Osteoblast (primary cell): Measurements from ENCODE around the gene ZNF506. TPM values are rescaled to one million over a fixed set of nuclear protein-coding genes. Genes with fewer than 3 reads are reported as not detected.
"Not testable (repeated sequence)": the region's sequence is repeated elsewhere in the genome, so short reads cannot be mapped to it uniquely, and the experiment has no call there.

Experiments used
- DNase-seq: peaks from one replicate; pipeline ENCODE4 v3.0.0; 2011; ENCODE audit warnings: low spot score, mixed read lengths; ENCODE audit not compliant: insufficient read length; ENCODE audit errors: missing footprints
- H2AFZ ChIP-seq: 2 replicates; pipeline ENCODE4 v1.6.0; 2011; ENCODE audit warnings: mild to moderate bottlenecking, low read length
- H3K27ac ChIP-seq: 2 replicates; pipeline ENCODE4 v1.5.1; 2011; ENCODE audit warnings: mild to moderate bottlenecking, low read depth, low read length, moderate library complexity
- H3K27me3 ChIP-seq: 2 replicates; pipeline ENCODE4 v1.6.0; 2012; ENCODE audit warnings: mild to moderate bottlenecking, control low read depth, inconsistent platforms, low read length, moderate library complexity; ENCODE audit not compliant: insufficient read depth
- H3K36me3 ChIP-seq: 2 replicates; pipeline ENCODE4 v1.5.1; 2011; ENCODE audit warnings: mild to moderate bottlenecking, low read length, control low read depth, moderate library complexity; ENCODE audit not compliant: insufficient read depth
- H3K4me1 ChIP-seq: 2 replicates; pipeline ENCODE4 v1.5.1; 2011; ENCODE audit warnings: mild to moderate bottlenecking, low read length, control low read depth, moderate library complexity; ENCODE audit not compliant: insufficient read depth
- H3K4me2 ChIP-seq: 2 replicates; pipeline ENCODE4 v1.6.0; 2011; ENCODE audit warnings: mild to moderate bottlenecking, low read length; ENCODE audit not compliant: insufficient read depth
- H3K4me3 ChIP-seq: fragments of 200-600 bp; sonication (generic); 3 replicates; pipeline ENCODE4 v1.5.1; 2012; ENCODE audit warnings: mild to moderate bottlenecking, low read length, inconsistent platforms; ENCODE audit not compliant: insufficient read depth
- H3K79me2 ChIP-seq: 2 replicates; pipeline ENCODE4 v1.6.0; 2012; ENCODE audit warnings: mild to moderate bottlenecking, low read length, control low read depth, inconsistent platforms; ENCODE audit not compliant: insufficient read depth
- H3K9me3 ChIP-seq: 2 replicates; pipeline ENCODE4 v1.5.1; 2011; ENCODE audit warnings: low read depth, low read length, control low read depth
- H4K20me1 ChIP-seq: 2 replicates; pipeline ENCODE4 v1.6.0; 2012; ENCODE audit warnings: mild to moderate bottlenecking, low read length, control low read depth; ENCODE audit not compliant: insufficient read depth
- CTCF ChIP-seq: IDR thresholded peaks from 2 replicates; pipeline ENCODE4 v1.5.1; 2011; ENCODE audit warnings: mild to moderate bottlenecking, low read depth, low read length, moderate library complexity; ENCODE audit errors: extremely low read depth
- total RNA-seq: library from RNA; depleted of rRNA; stranded (reverse); fragments of >200 nt; gene quantifications from 2 replicates; pipeline ENCODE4 v1.2.3, GENCODE V29; 2012

The ZNF506 gene
- total RNA-seq, 1 donor = 14.8 TPM

DNA sequence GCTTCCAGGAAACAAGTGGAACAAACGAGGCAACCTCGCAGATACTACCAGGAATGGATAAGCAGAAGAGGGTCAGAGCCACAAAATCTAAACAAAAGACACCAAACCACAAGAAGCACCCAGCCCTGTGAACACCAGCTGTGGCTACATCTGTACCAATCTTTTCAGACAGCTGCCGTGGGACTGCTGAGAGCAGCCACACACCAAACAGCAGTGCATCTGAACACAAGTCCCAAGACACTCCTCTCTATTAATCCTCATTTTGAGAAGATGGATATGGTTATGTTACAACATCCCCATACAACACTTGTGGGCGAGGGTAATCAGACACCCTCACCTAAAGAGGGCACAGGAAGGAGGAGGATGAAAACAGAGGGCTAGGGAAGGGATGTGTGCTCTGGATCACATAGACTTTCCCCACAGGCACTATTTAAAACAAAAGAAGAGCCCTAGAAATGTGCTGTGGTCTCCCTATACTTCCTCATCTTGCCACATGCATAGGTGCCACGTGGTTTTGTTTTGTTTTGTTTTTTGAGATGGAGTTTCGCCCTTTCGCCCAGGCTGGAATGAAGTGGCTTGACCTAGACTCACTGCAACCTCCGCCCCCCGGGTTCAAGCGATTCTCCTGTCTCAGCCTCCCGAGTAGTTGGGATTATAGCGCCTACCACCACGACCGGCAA, 47.1 kb downstream of the ZNF506 start:
- Histone ChIP-seq H3K27ac (no peak overlapping the region), H3K4me2 (no peak overlapping the region), H3K4me3 (no peak overlapping the region), H3K36me3 (peaks cover 4% of the 10 kb centered on the region), H2AFZ (no peak overlapping the region), H3K4me1 (peaks cover 16% of the 10 kb centered on the region), H3K27me3 (no peaks in the 10 kb centered on the region), H3K79me2 (peaks cover 19% of the 10 kb centered on the region), H4K20me1 (no peaks in the 10 kb centered on the region), H3K9me3 (no peaks in the 10 kb centered on the region)
- no peak for TF ChIP-seq CTCF
- DNase-seq = no peak

DNA sequence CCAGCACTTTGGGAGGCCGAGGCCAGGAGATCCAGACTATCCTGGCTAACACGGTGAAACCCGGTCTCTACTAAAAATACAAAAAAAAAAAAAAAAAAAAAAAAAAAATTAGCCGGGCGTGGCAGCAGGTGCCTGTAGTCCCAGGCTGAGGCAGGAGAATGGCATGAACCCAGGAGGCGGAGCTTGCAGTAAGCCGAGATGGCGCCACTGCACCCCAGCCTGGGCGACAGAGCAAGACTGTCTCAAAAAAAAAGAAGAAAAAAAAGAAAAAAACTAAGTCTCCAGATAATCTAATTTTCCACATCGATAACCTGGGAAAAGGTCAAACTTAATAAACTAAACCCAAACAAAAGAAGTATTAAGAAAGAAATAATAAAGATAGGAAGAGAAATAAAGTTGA, 49.6 kb downstream of the ZNF506 start:
- not testable (repeated sequence) for H3K4me1 ChIP-seq, H3K79me2 ChIP-seq, DNase-seq, H3K4me2 ChIP-seq, H3K4me3 ChIP-seq, H3K36me3 ChIP-seq, H2AFZ ChIP-seq, H3K9me3 ChIP-seq, H3K27me3 ChIP-seq, H3K27ac ChIP-seq, H4K20me1 ChIP-seq

GRCh38 chr19:19769971-19770370, 51.6 kb downstream of the ZNF506 start:
- not testable (repeated sequence) for H3K27ac ChIP-seq, H3K79me2 ChIP-seq, DNase-seq

DNA sequence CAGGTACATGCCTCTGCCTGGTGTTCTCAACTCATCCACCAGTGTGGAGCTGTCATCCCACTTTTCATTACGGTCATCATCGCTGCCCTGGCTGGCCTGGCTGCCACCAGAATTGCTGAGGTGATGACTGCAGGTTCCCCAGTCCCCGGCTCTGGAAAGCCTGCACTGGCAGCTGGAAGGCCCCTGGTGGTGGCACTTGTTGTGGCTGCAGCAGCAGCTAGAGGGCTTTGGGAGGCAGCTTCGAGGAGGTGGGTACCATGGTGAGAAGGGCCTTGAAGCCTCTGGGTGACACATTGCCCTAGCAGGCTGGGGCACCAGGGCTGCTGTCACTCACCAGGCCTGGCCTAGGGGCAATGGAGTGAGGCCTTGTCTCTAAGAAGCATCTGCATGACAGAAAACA, 63.4 kb downstream of the ZNF506 start:
- Histone ChIP-seq H3K9me3 (no peaks in the 10 kb centered on the region), H3K4me1 (no peaks in the 10 kb centered on the region), H3K4me2 (no peak overlapping the region), H2AFZ (no peak overlapping the region), H3K79me2 (no peaks in the 10 kb centered on the region), H4K20me1 (no peaks in the 10 kb centered on the region), H3K4me3 (no peak overlapping the region), H3K27me3 (no peaks in the 10 kb centered on the region), H3K36me3 (no peaks in the 10 kb centered on the region), H3K27ac (no peak overlapping the region)
- no peak for TF ChIP-seq CTCF
- DNase-seq = peak; percentile 26

More at GRCh38 chr19:19769971-19770370, 51.6 kb downstream of the ZNF506 start:
- H3K4me2 ChIP-seq, H2AFZ ChIP-seq, H3K4me3 ChIP-seq, H4K20me1 ChIP-seq, H3K4me1 ChIP-seq, H3K27me3 ChIP-seq, H3K36me3 ChIP-seq, H3K9me3 ChIP-seq: not testable (repeated sequence)

DNA sequence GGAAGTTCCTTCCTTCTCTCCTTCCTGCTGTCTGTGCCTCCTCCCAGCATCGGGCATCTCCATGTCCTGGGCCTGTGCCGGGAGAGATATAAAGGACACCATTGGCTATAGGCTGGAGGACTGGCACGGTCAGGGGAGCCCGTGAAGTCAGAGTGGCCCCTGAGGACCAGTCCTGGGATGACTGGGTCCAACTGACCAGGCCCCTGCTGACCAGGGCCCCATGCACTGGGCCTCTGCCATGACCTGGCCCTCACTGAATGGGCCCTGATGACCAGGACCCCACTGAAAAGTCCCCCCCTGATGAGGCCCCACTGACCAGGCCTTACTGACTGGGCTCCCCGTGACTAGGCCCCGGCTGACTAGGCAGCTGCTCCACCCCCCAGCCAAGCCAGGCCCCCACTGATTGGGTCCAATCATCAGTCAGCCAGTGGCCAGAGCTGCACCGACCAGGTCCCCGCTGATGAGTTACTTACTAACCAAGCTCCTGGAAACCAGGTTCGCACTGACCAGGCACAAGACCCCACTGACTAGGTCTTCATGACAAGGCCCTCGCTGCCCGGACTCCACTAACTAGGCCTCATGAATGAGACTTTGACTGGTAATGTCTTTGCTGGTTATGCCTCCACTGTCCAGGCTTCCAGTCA, 68.7 kb downstream of the ZNF506 start:
- Histone ChIP-seq H3K36me3 (no peaks in the 10 kb centered on the region), H3K4me1 (no peaks in the 10 kb centered on the region), H4K20me1 (no peaks in the 10 kb centered on the region), H3K4me3 (no peak overlapping the region), H3K27ac (no peak overlapping the region), H3K4me2 (no peak overlapping the region), H3K79me2 (no peaks in the 10 kb centered on the region), H3K9me3 (no peaks in the 10 kb centered on the region), H3K27me3 (no peaks in the 10 kb centered on the region), H2AFZ (no peak overlapping the region)
- TF ChIP-seq CTCF = no peak
- peak; percentile 70 for DNase-seq
